ENCODE data around the gene MEIS3.

DNA sequence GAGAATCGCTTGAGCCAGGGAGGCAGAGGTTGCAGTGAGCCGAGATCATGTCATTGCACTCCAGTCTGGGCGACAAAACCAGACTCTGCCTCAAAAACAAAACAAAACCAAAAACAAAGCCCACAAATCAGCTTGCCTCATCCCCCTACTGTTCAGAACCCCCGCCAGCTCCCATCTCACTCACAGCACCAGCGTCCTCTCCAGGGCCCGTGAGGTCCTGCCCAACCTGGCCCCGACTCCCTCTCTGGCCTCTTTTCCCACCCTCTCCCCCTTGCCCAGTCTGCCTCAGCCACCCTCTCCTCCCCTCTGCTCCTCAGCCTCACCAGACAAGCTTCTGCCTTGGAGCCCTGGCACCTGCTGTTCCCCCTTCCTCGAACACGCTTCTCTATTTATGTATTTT is 48.6 kb upstream of the MEIS3 start:
- TF ChIP-seq, protein P1, sequence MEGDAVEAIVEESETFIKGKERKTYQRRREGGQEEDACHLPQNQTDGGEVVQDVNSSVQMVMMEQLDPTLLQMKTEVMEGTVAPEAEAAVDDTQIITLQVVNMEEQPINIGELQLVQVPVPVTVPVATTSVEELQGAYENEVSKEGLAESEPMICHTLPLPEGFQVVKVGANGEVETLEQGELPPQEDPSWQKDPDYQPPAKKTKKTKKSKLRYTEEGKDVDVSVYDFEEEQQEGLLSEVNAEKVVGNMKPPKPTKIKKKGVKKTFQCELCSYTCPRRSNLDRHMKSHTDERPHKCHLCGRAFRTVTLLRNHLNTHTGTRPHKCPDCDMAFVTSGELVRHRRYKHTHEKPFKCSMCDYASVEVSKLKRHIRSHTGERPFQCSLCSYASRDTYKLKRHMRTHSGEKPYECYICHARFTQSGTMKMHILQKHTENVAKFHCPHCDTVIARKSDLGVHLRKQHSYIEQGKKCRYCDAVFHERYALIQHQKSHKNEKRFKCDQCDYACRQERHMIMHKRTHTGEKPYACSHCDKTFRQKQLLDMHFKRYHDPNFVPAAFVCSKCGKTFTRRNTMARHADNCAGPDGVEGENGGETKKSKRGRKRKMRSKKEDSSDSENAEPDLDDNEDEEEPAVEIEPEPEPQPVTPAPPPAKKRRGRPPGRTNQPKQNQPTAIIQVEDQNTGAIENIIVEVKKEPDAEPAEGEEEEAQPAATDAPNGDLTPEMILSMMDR (IDR thresholded peaks at IDR 0.05; ENCODE audit: low read depth, low read length) = no peak
- TF ChIP-seq POLR2A (IDR thresholded peaks at IDR 0.05; ENCODE audit: extremely low read depth, insufficient read length) = no peak
- TF ChIP-seq, protein P2, sequence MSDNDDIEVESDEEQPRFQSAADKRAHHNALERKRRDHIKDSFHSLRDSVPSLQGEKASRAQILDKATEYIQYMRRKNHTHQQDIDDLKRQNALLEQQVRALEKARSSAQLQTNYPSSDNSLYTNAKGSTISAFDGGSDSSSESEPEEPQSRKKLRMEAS (IDR thresholded peaks at IDR 0.05; ENCODE audit: low read depth, low read length) = no peak
- TF ChIP-seq MYC (IDR thresholded peaks at IDR 0.05; ENCODE audit: low read depth, low read length) = no peak
